ENCODE results near the gene PHF11. TPM values are rescaled to one million over a fixed set of nuclear protein-coding genes. Genes with fewer than 3 reads are reported as not detected.

The PHF11 gene
- total and polyA plus RNA-seq, 3 donors from 2014 or later, result 20.7 to 41.2 (median 21.4) TPM

GRCh38 chr13:49571299-49572240 lies 75.8 kb downstream of the PHF11 start:
- no peak for DNase-seq
- H3K27ac ChIP-seq, result no peak overlapping the region

More at GRCh38 chr13:49571299-49572240, 75.8 kb downstream of the PHF11 start:
- WGBS, 2 donors, result 88 to 95% methylated on average over 8 of the region's 8 CpGs
- TF ChIP-seq POLR2A (IDR thresholded peaks at IDR 0.05), result no peak
- TF ChIP-seq, protein P1, sequence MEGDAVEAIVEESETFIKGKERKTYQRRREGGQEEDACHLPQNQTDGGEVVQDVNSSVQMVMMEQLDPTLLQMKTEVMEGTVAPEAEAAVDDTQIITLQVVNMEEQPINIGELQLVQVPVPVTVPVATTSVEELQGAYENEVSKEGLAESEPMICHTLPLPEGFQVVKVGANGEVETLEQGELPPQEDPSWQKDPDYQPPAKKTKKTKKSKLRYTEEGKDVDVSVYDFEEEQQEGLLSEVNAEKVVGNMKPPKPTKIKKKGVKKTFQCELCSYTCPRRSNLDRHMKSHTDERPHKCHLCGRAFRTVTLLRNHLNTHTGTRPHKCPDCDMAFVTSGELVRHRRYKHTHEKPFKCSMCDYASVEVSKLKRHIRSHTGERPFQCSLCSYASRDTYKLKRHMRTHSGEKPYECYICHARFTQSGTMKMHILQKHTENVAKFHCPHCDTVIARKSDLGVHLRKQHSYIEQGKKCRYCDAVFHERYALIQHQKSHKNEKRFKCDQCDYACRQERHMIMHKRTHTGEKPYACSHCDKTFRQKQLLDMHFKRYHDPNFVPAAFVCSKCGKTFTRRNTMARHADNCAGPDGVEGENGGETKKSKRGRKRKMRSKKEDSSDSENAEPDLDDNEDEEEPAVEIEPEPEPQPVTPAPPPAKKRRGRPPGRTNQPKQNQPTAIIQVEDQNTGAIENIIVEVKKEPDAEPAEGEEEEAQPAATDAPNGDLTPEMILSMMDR (IDR thresholded peaks at IDR 0.05), result no peak
- Histone ChIP-seq H3K4me1 (no peaks in the 10 kb centered on the region), H3K27me3 (no peaks in the 10 kb centered on the region), H3K4me3 (no peak overlapping the region), H3K9me3 (no peaks in the 10 kb centered on the region), H3K36me3 (ENCODE audit: low read depth, missing control alignments) (no peaks in the 10 kb centered on the region)
- intact Hi-C loops (cut with DNase I; ENCODE audit: low total_unique reads), result no loop called here

Other genes with a start within 250 kb of the PHF11 start
- 10 to 100 TPM; 18.5 to 33.2 TPM for gene CDADC1, start 248.0 kb upstream of the PHF11 start, total RNA-seq
- gene CDADC1, start 248.0 kb upstream of the PHF11 start, polyA plus RNA-seq (ENCODE audit: insufficient read depth, low read depth, low replicate concordance), result 32.5 TPM
- gene CAB39L, start 51.9 kb upstream of the PHF11 start, total RNA-seq, result 10 to 100 TPM; 23.2 to 26.0 TPM
- gene CAB39L, start 51.9 kb upstream of the PHF11 start, polyA plus RNA-seq (ENCODE audit: insufficient read depth, low read depth, low replicate concordance), result 46.9 TPM
- gene SETDB2, start 51.7 kb upstream of the PHF11 start, total RNA-seq, result 10 to 100 TPM; 29.3 to 33.7 TPM
- gene SETDB2, start 51.7 kb upstream of the PHF11 start, polyA plus RNA-seq (ENCODE audit: insufficient read depth, low read depth, low replicate concordance), result 19.0 TPM
- 10 to 100 TPM; 20.5 to 32.8 TPM for gene RCBTB1, start 89.6 kb downstream of the PHF11 start, total RNA-seq
- gene RCBTB1, start 89.6 kb downstream of the PHF11 start, polyA plus RNA-seq (ENCODE audit: insufficient read depth, low read depth, low replicate concordance), result 14.4 TPM
- under 1 TPM; 0.25 to 0.47 TPM for gene ARL11, start 132.6 kb downstream of the PHF11 start, total RNA-seq
- 0.62 TPM for gene ARL11, start 132.6 kb downstream of the PHF11 start, polyA plus RNA-seq (ENCODE audit: insufficient read depth, low read depth, low replicate concordance)
- 10 to 100 TPM; 35.9 to 84.7 TPM for gene EBPL, start 195.5 kb downstream of the PHF11 start, total RNA-seq
- 26.7 TPM for gene EBPL, start 195.5 kb downstream of the PHF11 start, polyA plus RNA-seq (ENCODE audit: insufficient read depth, low read depth, low replicate concordance)

All from testis (tissue), 3 donors.